ENCODE data around the gene TBCC.

GRCh38 chr6:42745083-42745639 is 742 bp downstream of the TBCC start:
- TF ChIP-seq BACH2 (CRISPR knock-in tag; IDR thresholded peaks at IDR 0.05; ENCODE audit: borderline replicate concordance) = no peak
- TF ChIP-seq SNAI2 (CRISPR knock-in tag; IDR thresholded peaks at IDR 0.05) = no peak
- no peak for TF ChIP-seq ZFP30 (CRISPR knock-in tag; IDR thresholded peaks at IDR 0.05)
- TF ChIP-seq ZC3H10 (CRISPR knock-in tag; IDR thresholded peaks at IDR 0.05) = no peak
- TF ChIP-seq ISL1 (CRISPR knock-in tag; IDR thresholded peaks at IDR 0.05) = no peak
- no peak for TF ChIP-seq ARNTL (CRISPR knock-in tag; IDR thresholded peaks at IDR 0.05; ENCODE audit: borderline replicate concordance, low read depth)
- no peak for TF ChIP-seq CSRNP3 (CRISPR knock-in tag; IDR thresholded peaks at IDR 0.05)
- TF ChIP-seq ESRRG (CRISPR knock-in tag; IDR thresholded peaks at IDR 0.05) = no peak
- no peak for TF ChIP-seq PATZ1 (CRISPR knock-in tag; IDR thresholded peaks at IDR 0.05; ENCODE audit: borderline replicate concordance)
- no peak for TF ChIP-seq ZNF8 (CRISPR knock-in tag; IDR thresholded peaks at IDR 0.05)
- no peak for TF ChIP-seq RARB (CRISPR knock-in tag; IDR thresholded peaks at IDR 0.05)
- no peak for TF ChIP-seq ZFP3 (CRISPR knock-in tag; IDR thresholded peaks at IDR 0.05)
- TF ChIP-seq ZNF70 (CRISPR knock-in tag; IDR thresholded peaks at IDR 0.05) = no peak
- TF ChIP-seq POU6F1 (CRISPR knock-in tag; IDR thresholded peaks at IDR 0.05; ENCODE audit: borderline replicate concordance, low read depth) = no peak
